OCI-LY3 (cell line): ENCODE measurements around the gene NR2F2.

Source experiments
- EZH2phosphoT487 ChIP-seq: fragments of 200-600 bp; shearing (Covaris generic); IDR thresholded peaks from 2 replicates; pipeline ENCODE4 v1.6.1; 2018; ENCODE audit warnings: antibody characterized with exemption, mixed run types, low read depth
- TF ChIP-seq, protein P1 (sequence below): fragments of 200-600, 300-600 bp; sonication (generic); IDR thresholded peaks from 2 replicates; pipeline ENCODE4 v1.5.1; 2014; ENCODE audit warnings: antibody characterized with exemption, low read length, low read depth

- TF ChIP-seq, protein P1, sequence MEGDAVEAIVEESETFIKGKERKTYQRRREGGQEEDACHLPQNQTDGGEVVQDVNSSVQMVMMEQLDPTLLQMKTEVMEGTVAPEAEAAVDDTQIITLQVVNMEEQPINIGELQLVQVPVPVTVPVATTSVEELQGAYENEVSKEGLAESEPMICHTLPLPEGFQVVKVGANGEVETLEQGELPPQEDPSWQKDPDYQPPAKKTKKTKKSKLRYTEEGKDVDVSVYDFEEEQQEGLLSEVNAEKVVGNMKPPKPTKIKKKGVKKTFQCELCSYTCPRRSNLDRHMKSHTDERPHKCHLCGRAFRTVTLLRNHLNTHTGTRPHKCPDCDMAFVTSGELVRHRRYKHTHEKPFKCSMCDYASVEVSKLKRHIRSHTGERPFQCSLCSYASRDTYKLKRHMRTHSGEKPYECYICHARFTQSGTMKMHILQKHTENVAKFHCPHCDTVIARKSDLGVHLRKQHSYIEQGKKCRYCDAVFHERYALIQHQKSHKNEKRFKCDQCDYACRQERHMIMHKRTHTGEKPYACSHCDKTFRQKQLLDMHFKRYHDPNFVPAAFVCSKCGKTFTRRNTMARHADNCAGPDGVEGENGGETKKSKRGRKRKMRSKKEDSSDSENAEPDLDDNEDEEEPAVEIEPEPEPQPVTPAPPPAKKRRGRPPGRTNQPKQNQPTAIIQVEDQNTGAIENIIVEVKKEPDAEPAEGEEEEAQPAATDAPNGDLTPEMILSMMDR: no peak
- TF ChIP-seq EZH2phosphoT487: no peak
These were observed 45.2 kb upstream of the NR2F2 start for GRCh38 chr15:96285305-96285704.
